ENCODE results near the gene OTOG. TPM values are rescaled to one million over a fixed set of nuclear protein-coding genes. Genes with fewer than 3 reads are reported as not detected.

Gene OTOG
- total RNA-seq, 1 experiment from 2014 or later: 0.35 TPM

DNA sequence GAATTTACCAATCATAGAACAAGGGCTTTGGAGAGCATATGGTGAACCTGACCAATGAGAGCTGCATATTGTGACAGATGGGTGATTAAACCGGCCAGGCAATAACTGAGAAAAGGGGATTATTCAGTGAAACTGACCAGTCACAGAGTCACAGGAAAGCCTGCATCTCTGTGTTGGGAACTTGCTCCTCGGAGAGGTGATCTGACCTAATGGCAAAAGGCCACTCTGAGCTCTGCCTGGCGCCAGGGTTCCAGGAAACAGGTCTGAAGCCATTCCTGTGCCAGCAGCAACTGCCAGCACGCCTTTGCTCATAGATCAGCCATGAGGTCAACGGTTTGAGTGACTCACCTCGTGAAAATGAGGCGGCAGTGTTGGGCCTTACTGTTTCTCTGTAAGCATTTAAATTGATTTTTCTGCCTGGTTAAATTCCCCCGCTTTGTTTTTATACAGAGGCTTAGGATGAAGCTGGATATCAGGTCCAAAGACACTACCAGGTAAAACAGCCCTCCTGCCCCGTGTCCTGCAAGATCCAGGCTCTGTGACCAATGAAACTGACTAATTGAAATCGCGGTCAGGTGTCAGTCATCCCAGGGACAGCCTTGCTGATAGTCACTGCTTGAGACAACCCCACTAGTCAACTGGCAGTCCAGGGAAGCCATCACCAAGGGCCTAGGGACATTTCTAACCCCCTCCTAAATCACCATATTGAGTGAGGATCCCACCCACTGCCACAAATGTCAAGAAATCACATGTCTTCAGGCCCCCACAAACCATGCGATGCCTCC lies 136.5 kb downstream of the OTOG start:
- no peak overlapping the region for H3K9ac ChIP-seq (ENCODE audit: extremely low read depth, insufficient read length, low read length)
- H3K27me3 Mint-ChIP-seq (ENCODE audit: low read depth): peaks cover 53% of the 10 kb centered on the region
- H3T11ph ChIP-seq (ENCODE audit: low read length): no peak overlapping the region
- no peak overlapping the region for H4K5ac ChIP-seq (ENCODE audit: insufficient read length, low read depth, low read length)
- no peaks in the 10 kb centered on the region for H3K36me3 Mint-ChIP-seq (ENCODE audit: insufficient read depth in 1 of 3, low read depth in 3 of 3)
- H3K18ac ChIP-seq (ENCODE audit: insufficient read length, low read depth, low read length): no peak overlapping the region
- H3K4me1 Mint-ChIP-seq: peaks cover 0 to 4% of the 10 kb centered on the region in 2 experiments; a peak in 1 of 4 replicates
- no peaks in the 10 kb centered on the region for H3K9me3 ChIP-seq (ENCODE audit: control insufficient read depth, low read depth, low read length)
- H3K14ac ChIP-seq (ENCODE audit: insufficient read depth, low read length): no peak overlapping the region
- no peak for DNase-seq
- TF ChIP-seq, protein P1, sequence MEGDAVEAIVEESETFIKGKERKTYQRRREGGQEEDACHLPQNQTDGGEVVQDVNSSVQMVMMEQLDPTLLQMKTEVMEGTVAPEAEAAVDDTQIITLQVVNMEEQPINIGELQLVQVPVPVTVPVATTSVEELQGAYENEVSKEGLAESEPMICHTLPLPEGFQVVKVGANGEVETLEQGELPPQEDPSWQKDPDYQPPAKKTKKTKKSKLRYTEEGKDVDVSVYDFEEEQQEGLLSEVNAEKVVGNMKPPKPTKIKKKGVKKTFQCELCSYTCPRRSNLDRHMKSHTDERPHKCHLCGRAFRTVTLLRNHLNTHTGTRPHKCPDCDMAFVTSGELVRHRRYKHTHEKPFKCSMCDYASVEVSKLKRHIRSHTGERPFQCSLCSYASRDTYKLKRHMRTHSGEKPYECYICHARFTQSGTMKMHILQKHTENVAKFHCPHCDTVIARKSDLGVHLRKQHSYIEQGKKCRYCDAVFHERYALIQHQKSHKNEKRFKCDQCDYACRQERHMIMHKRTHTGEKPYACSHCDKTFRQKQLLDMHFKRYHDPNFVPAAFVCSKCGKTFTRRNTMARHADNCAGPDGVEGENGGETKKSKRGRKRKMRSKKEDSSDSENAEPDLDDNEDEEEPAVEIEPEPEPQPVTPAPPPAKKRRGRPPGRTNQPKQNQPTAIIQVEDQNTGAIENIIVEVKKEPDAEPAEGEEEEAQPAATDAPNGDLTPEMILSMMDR (conservative IDR thresholded peaks at IDR 0.05): no peak
- H2BK12ac ChIP-seq (ENCODE audit: insufficient read length, low read depth, low read length): no peak overlapping the region
- H2BK5ac ChIP-seq (ENCODE audit: insufficient read length, low read length): no peak overlapping the region
- H2AFZ ChIP-seq (ENCODE audit: low read length): no peak overlapping the region
- no peaks in the 10 kb centered on the region for H3K27me3 ChIP-seq (ENCODE audit: insufficient read depth, low read length)
- no peak overlapping the region for H2BK20ac ChIP-seq (ENCODE audit: low read depth, low read length, poor library complexity, severe bottlenecking)
- no peak overlapping the region for H2BK15ac ChIP-seq (ENCODE audit: low read depth, low read length)
- no peaks in the 10 kb centered on the region for H3K79me1 ChIP-seq (ENCODE audit: insufficient read depth, low read depth, low read length, poor library complexity, severe bottlenecking)
- no peak overlapping the region for H2BK120ac ChIP-seq (ENCODE audit: low read depth, low read length, poor library complexity, severe bottlenecking)
- no peak overlapping the region for H4K91ac ChIP-seq (ENCODE audit: insufficient read length, low read depth, low read length)
- H3K4ac ChIP-seq (ENCODE audit: low read depth, low read length): no peak overlapping the region
- no peak overlapping the region for H3K56ac ChIP-seq (ENCODE audit: insufficient read length, low read depth, low read length)
- H3K79me2 ChIP-seq (ENCODE audit: insufficient read depth, low read length): no peaks in the 10 kb centered on the region
- H3K4me3 Mint-ChIP-seq: no peak overlapping the region
- no CpG with 5 or more reads among the region's 12 CpGs for WGBS (ENCODE audit: extremely low coverage, insufficient read length, low lambda C conversion rate)
- no peaks in the 10 kb centered on the region for H3K23me2 ChIP-seq (ENCODE audit: insufficient read length, low read depth, low read length, poor library complexity, severe bottlenecking)
- H2AK5ac ChIP-seq (ENCODE audit: insufficient read length, low read length): no peak overlapping the region
- no peaks in the 10 kb centered on the region for H3K4me1 ChIP-seq (ENCODE audit: insufficient read depth, low read length)
- H3K27ac ChIP-seq (ENCODE audit: insufficient read length, low read depth, low read length): no peak overlapping the region
- H4K20me1 ChIP-seq (ENCODE audit: control insufficient read depth, insufficient read depth, insufficient read length): no peaks in the 10 kb centered on the region
- no peaks in the 10 kb centered on the region for H3K9me3 Mint-ChIP-seq
- H3K27ac Mint-ChIP-seq: no peak overlapping the region
- H4K8ac ChIP-seq (replicated peaks; ENCODE audit: insufficient read length, low read depth, low read length): no peak overlapping the region
- H3K4me2 ChIP-seq (ENCODE audit: insufficient read depth, insufficient read length, low read length): no peak overlapping the region
- H3K23ac ChIP-seq (ENCODE audit: insufficient read length, low read depth, low read length): no peak overlapping the region
